Naive B cell (primary cell): Measurements from ENCODE around the gene CACNA1D. TPM values are rescaled to one million over a fixed set of nuclear protein-coding genes. Genes with fewer than 3 reads are reported as not detected.

ENCODE experiments used
- ATAC-seq, 2 donors: fragments of 150-1000 bp; cut with Tn5 transposase; 2 replicates each; pipeline ENCODE4 v1.10.0; 2021; ENCODE audit warnings: low read depth in 2 of 2, mild to moderate bottlenecking in 2 of 2, moderate library complexity in 2 of 2
- DNase-seq: peaks from one replicate; pipeline ENCODE4 v3.0.0; 2022
- H3K27ac Mint-ChIP-seq, 6 donors: one replicate each; pipeline ENCODE4 v1.8.0; 2020 to 2022; ENCODE audit warnings: mild to moderate bottlenecking in 6 of 6, mixed read lengths in 6 of 6, moderate library complexity in 5 of 6, inconsistent platforms in 2 of 6
- H3K27me3 Mint-ChIP-seq, 3 donors: one replicate each; pipeline ENCODE4 v1.8.0; 2021 to 2022; ENCODE audit warnings: mixed read lengths in 3 of 3, mild to moderate bottlenecking in 1 of 3
- H3K36me3 Mint-ChIP-seq, 2 donors: one replicate each; pipeline ENCODE4 v1.8.0; 2020 to 2022; ENCODE audit warnings: mixed read lengths in 2 of 2, inconsistent platforms in 1 of 2, mild to moderate bottlenecking in 1 of 2
- H3K4me1 Mint-ChIP-seq, 3 donors: one replicate each; pipeline ENCODE4 v1.8.0; 2020 to 2022; ENCODE audit warnings: mixed read lengths in 3 of 3, inconsistent platforms in 1 of 3, mild to moderate bottlenecking in 1 of 3, moderate library complexity in 1 of 3
- H3K4me3 Mint-ChIP-seq, 8 donors: one replicate each; pipeline ENCODE4 v1.8.0; 2020 to 2022; ENCODE audit warnings: mild to moderate bottlenecking in 8 of 8, mixed read lengths in 8 of 8, moderate library complexity in 8 of 8, inconsistent platforms in 2 of 8
- H3K9me3 Mint-ChIP-seq, 7 donors: one replicate each; pipeline ENCODE4 v1.8.0; 2020 to 2022; ENCODE audit warnings: mixed read lengths in 7 of 7, mild to moderate bottlenecking in 5 of 7, inconsistent platforms in 2 of 7, moderate library complexity in 1 of 7
- polyA plus RNA-seq, 6 donors: library from polyadenylated mRNA; unstranded; fragments of 300-500 nt; fragmentation: Illumina TruSeq; gene quantifications; one replicate each; pipeline ENCODE4 v1.2.3, GENCODE V29; 2021; ENCODE audit warnings: low read depth in 6 of 6

Gene CACNA1D
- polyA plus RNA-seq, 6 donors from 2014 or later: not detected

- Mint-ChIP-seq H3K4me3 (peak overlapping the region in 6 of 8 donors; percentile 42 to 89 (median 70)), H3K27ac (peak overlapping the region; percentile 42 to 97 (median 91)), H3K9me3 (no peaks in the 10 kb centered on the region), H3K4me1 (peaks cover 46 to 77% (median 54%) of the 10 kb centered on the region in 3 donors), H3K27me3 (no peaks in the 10 kb centered on the region), H3K36me3 (no peaks in the 10 kb centered on the region)
- no peak for DNase-seq
- no peak for ATAC-seq
Measured at GRCh38 chr3:53747559-53747958, 253.1 kb downstream of the CACNA1D start.

- H3K4me3 Mint-ChIP-seq: peak overlapping the region in 7 of 8 donors; percentile 42 to 89 (median 71)
- H3K36me3 Mint-ChIP-seq: no peaks in the 10 kb centered on the region
- ATAC-seq: peak; percentile 92
- H3K27me3 Mint-ChIP-seq: no peaks in the 10 kb centered on the region
- peak overlapping the region; percentile 78 to 97 (median 92) for H3K27ac Mint-ChIP-seq
- no peaks in the 10 kb centered on the region for H3K9me3 Mint-ChIP-seq
- peak; percentile 58 for DNase-seq
- H3K4me1 Mint-ChIP-seq: peaks cover 54 to 84% (median 61%) of the 10 kb centered on the region in 3 donors
Measured at GRCh38 chr3:53748512-53749271, 254.3 kb downstream of the CACNA1D start.

- peaks cover 51 to 84% (median 59%) of the 10 kb centered on the region in 3 donors for H3K4me1 Mint-ChIP-seq
- no peaks in the 10 kb centered on the region for H3K27me3 Mint-ChIP-seq
- no peak for ATAC-seq
- H3K4me3 Mint-ChIP-seq: peak overlapping the region in 5 of 8 donors; percentile 57 to 89 (median 75)
- no peaks in the 10 kb centered on the region for H3K36me3 Mint-ChIP-seq
- no peak for DNase-seq
- H3K9me3 Mint-ChIP-seq: no peaks in the 10 kb centered on the region
- peak overlapping the region; percentile 42 to 97 (median 92) for H3K27ac Mint-ChIP-seq
Measured at GRCh38 chr3:53749448-53749847, 255.0 kb downstream of the CACNA1D start.

GRCh38 chr3:53750253-53751210 lies 256.1 kb downstream of the CACNA1D start:
- no peaks in the 10 kb centered on the region for H3K9me3 Mint-ChIP-seq
- peak; percentile 5 for DNase-seq
- H3K27ac Mint-ChIP-seq: peak overlapping the region; percentile 56 to 97 (median 88)
- peak overlapping the region in 3 of 8 donors; percentile 12 to 83 (median 38) for H3K4me3 Mint-ChIP-seq
- H3K4me1 Mint-ChIP-seq: peaks cover 48 to 78% (median 55%) of the 10 kb centered on the region in 3 donors
- H3K36me3 Mint-ChIP-seq: no peaks in the 10 kb centered on the region
- peaks cover 0 to 5% (median 0%) of the 10 kb centered on the region in 3 donors for H3K27me3 Mint-ChIP-seq
- ATAC-seq: peak; percentile 27 to 37

- Mint-ChIP-seq H3K27me3 (peaks cover 4 to 20% (median 8%) of the 10 kb centered on the region in 3 donors), H3K36me3 (no peaks in the 10 kb centered on the region), H3K27ac (peak overlapping the region in 2 of 6 donors; percentile 8 to 9), H3K9me3 (no peaks in the 10 kb centered on the region), H3K4me3 (peak overlapping the region in 1 of 8 donors; percentile 25), H3K4me1 (peaks cover 27 to 50% (median 35%) of the 10 kb centered on the region in 3 donors)
- ATAC-seq: no peak
- DNase-seq: peak; percentile 6
Measured at GRCh38 chr3:53753518-53754183, 259.2 kb downstream of the CACNA1D start.

- peak overlapping the region in 1 of 8 donors; percentile 34 for H3K4me3 Mint-ChIP-seq
- peak overlapping the region in 1 of 6 donors; percentile 8 for H3K27ac Mint-ChIP-seq
- no peaks in the 10 kb centered on the region for H3K9me3 Mint-ChIP-seq
- no peaks in the 10 kb centered on the region for H3K36me3 Mint-ChIP-seq
- ATAC-seq (no peak), DNase-seq (no peak)
- peaks cover 20 to 43% (median 29%) of the 10 kb centered on the region in 3 donors for H3K4me1 Mint-ChIP-seq
- peaks cover 4 to 21% (median 8%) of the 10 kb centered on the region in 3 donors for H3K27me3 Mint-ChIP-seq
Measured at GRCh38 chr3:53754325-53754724, 259.9 kb downstream of the CACNA1D start.

GRCh38 chr3:53758846-53759245 lies 264.4 kb downstream of the CACNA1D start:
- H3K27ac Mint-ChIP-seq: no peak overlapping the region
- no peak for DNase-seq
- peaks cover under 1 to 9% (median 6%) of the 10 kb centered on the region in 3 donors for H3K4me1 Mint-ChIP-seq
- no peak for ATAC-seq
- no peaks in the 10 kb centered on the region for H3K36me3 Mint-ChIP-seq
- H3K27me3 Mint-ChIP-seq: peaks cover 8 to 21% (median 8%) of the 10 kb centered on the region in 3 donors
- H3K4me3 Mint-ChIP-seq: no peak overlapping the region
- no peaks in the 10 kb centered on the region for H3K9me3 Mint-ChIP-seq

GRCh38 chr3:53763353-53763752 lies 268.9 kb downstream of the CACNA1D start:
- no peak for ATAC-seq
- no peak for DNase-seq
- H3K4me3 Mint-ChIP-seq: no peak overlapping the region
- peaks cover 8 to 10% (median 10%) of the 10 kb centered on the region in 3 donors for H3K27me3 Mint-ChIP-seq
- H3K4me1 Mint-ChIP-seq: no peaks in the 10 kb centered on the region
- no peaks in the 10 kb centered on the region for H3K36me3 Mint-ChIP-seq
- no peaks in the 10 kb centered on the region for H3K9me3 Mint-ChIP-seq
- no peak overlapping the region for H3K27ac Mint-ChIP-seq

- ATAC-seq: no peak
- Mint-ChIP-seq H3K36me3 (no peaks in the 10 kb centered on the region), H3K9me3 (no peaks in the 10 kb centered on the region), H3K4me3 (no peak overlapping the region), H3K27me3 (peaks cover 8 to 11% (median 10%) of the 10 kb centered on the region in 3 donors), H3K27ac (peak overlapping the region in 1 of 6 donors; percentile 37), H3K4me1 (no peaks in the 10 kb centered on the region)
- DNase-seq: no peak
Measured at GRCh38 chr3:53764026-53764775, 269.8 kb downstream of the CACNA1D start.

- no peaks in the 10 kb centered on the region for H3K9me3 Mint-ChIP-seq
- H3K36me3 Mint-ChIP-seq: no peaks in the 10 kb centered on the region
- no peaks in the 10 kb centered on the region for H3K4me1 Mint-ChIP-seq
- H3K27me3 Mint-ChIP-seq: peaks cover 8 to 23% (median 14%) of the 10 kb centered on the region in 3 donors
- DNase-seq (no peak), ATAC-seq (no peak)
- no peak overlapping the region for H3K27ac Mint-ChIP-seq
- H3K4me3 Mint-ChIP-seq: no peak overlapping the region
Measured at GRCh38 chr3:53765753-53766152, 271.3 kb downstream of the CACNA1D start.

GRCh38 chr3:53766706-53767105 lies 272.3 kb downstream of the CACNA1D start:
- Mint-ChIP-seq H3K27ac (no peak overlapping the region), H3K9me3 (no peaks in the 10 kb centered on the region), H3K27me3 (peaks cover 10 to 23% (median 21%) of the 10 kb centered on the region in 3 donors), H3K4me1 (no peaks in the 10 kb centered on the region), H3K4me3 (no peak overlapping the region), H3K36me3 (no peaks in the 10 kb centered on the region)
- no peak for ATAC-seq
- DNase-seq: no peak
